ENCODE data around the gene TSEN54.

The TSEN54 gene

DNA sequence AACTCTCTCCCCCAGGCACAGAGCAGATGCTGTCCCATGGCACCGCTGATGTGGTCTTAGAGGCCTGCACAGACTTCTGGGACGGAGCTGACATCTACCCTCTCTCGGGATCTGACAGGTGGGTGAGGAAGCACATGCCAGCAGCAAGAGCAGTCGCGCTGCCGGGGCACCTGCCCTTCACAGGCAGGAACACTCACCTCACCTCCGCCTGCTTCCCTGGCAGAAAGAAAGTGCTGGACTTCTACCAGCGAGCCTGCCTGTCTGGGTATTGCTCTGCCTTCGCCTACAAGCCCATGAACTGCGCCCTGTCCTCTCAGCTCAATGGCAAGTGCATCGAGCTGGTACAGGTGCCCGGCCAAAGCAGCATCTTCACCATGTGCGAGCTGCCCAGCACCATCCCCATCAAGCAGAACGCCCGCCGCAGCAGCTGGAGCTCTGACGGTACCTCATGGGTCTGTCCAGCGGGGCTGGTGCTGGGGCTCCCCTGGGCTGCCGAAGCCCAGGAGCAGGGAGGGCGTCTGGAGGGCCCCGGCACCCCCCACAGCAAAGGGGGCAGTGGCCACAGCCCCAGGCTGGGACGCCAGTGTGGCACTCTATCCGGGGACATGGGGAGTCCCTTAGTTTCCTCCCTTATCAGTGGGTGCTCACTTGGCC lies 22.7 kb upstream of the TSEN54 start:
- TF ChIP-seq, protein P1, sequence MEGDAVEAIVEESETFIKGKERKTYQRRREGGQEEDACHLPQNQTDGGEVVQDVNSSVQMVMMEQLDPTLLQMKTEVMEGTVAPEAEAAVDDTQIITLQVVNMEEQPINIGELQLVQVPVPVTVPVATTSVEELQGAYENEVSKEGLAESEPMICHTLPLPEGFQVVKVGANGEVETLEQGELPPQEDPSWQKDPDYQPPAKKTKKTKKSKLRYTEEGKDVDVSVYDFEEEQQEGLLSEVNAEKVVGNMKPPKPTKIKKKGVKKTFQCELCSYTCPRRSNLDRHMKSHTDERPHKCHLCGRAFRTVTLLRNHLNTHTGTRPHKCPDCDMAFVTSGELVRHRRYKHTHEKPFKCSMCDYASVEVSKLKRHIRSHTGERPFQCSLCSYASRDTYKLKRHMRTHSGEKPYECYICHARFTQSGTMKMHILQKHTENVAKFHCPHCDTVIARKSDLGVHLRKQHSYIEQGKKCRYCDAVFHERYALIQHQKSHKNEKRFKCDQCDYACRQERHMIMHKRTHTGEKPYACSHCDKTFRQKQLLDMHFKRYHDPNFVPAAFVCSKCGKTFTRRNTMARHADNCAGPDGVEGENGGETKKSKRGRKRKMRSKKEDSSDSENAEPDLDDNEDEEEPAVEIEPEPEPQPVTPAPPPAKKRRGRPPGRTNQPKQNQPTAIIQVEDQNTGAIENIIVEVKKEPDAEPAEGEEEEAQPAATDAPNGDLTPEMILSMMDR (IDR thresholded peaks at IDR 0.05; ENCODE audit: insufficient read depth, low read depth, low read length, missing control alignments): no peak
- no peak overlapping the region for H3K4me3 ChIP-seq (ENCODE audit: low read depth, low read length)
- DNase-seq (ENCODE audit: low read depth): no peak

DNA sequence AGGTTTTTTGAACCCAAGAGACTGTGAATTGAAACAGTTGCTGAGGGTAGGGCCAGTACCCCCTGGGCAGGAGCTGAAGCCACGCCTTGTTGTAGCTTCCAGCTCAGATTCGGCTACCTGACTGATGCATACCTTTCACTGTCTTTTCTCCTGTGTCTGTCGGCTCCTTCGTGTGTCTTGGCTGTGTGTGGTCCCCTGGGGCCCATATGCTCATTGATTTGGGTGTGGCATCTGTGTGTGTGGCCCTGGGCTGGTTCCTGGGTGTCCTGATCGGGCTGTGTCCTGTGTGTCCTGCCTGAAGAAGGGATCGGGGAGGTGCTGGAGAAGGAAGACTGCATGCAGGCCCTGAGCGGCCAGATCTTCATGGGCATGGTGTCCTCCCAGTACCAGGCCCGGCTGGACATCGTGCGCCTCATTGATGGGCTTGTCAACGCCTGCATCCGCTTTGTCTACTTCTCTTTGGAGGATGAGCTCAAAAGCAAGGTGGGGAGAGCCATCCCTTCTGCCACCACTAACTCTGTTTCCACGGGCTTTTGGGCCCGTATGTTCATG lies 21.9 kb upstream of the TSEN54 start:
- no peak overlapping the region for H3K4me3 ChIP-seq (ENCODE audit: low read depth, low read length)
- TF ChIP-seq, protein P1 (IDR thresholded peaks at IDR 0.05; ENCODE audit: insufficient read depth, low read depth, low read length, missing control alignments): no peak
- DNase-seq (ENCODE audit: low read depth): no peak

DNA sequence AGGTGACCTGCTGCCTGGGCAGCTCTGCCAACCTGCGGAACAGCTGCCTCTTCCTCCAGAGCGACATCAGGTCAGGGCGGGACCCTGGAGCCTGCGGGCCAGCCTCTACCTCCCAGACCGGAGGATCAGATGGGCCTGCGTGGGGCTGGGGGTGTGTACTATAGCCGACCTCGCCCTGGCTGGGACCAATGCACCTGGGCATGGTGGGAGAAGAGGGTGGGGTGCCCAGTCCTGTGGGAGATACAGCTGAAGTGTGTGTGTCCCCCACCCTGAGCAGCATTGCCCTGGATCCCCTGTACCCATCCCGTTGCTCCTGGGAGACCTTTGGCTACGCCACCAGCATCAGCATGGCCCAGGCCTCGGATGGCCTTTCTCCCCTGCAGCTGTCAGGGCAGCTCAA lies 20.3 kb upstream of the TSEN54 start:
- TF ChIP-seq, protein P1 (IDR thresholded peaks at IDR 0.05; ENCODE audit: insufficient read depth, low read depth, low read length, missing control alignments): no peak
- H3K4me3 ChIP-seq (ENCODE audit: low read depth, low read length): no peak overlapping the region
- no peak for DNase-seq (ENCODE audit: low read depth)

DNA sequence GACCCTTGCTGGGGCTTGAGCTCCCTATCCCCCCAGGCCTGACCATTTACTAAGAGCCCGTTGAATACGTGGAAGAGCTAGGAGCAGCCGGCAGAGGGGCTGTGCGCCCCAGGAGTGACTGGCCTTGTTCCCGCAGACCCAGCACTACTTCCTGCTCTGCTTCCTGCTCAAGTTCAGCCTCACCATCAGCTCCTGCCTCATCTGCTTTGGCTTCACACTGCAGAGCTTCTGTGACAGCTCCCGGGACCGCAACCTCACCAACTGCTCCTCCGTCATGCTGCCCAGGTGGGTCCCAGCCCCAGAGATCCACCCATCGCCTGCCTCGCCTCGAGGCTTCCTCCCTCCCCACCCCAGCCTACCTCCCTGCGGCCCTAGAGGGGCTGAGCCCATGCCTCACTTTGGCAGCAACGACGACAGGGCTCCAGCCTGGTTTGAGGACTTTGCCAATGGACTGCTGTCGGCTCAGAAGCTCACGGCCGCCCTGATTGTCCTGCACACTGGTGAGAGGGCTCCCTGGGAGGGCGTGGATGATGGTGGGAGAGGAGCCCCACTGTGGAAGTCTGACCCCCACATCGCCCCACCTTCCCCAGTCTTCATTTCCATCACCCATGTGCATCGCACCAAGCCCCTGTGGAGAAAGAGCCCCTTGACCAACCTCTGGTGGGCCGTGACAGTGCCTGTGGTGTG lies 18.1 kb upstream of the TSEN54 start:
- TF ChIP-seq, protein P1 (IDR thresholded peaks at IDR 0.05; ENCODE audit: insufficient read depth, low read depth, low read length, missing control alignments): no peak
- H3K4me3 ChIP-seq (ENCODE audit: low read depth, low read length): no peak overlapping the region
- no peak for DNase-seq (ENCODE audit: low read depth)

- DNase-seq (ENCODE audit: low read depth): no peak
- TF ChIP-seq, protein P1 (IDR thresholded peaks at IDR 0.05; ENCODE audit: insufficient read depth, low read depth, low read length, missing control alignments): no peak
- H3K4me3 ChIP-seq (ENCODE audit: low read depth, low read length): no peak overlapping the region
These were observed 17.6 kb upstream of the TSEN54 start for GRCh38 chr17:75498726-75499213.

- no peak for DNase-seq (ENCODE audit: low read depth)
- TF ChIP-seq, protein P1 (IDR thresholded peaks at IDR 0.05; ENCODE audit: insufficient read depth, low read depth, low read length, missing control alignments): no peak
These were observed 16.9 kb upstream of the TSEN54 start for GRCh38 chr17:75499313-75500022.

More at GRCh38 chr17:75499313-75500022, 16.9 kb upstream of the TSEN54 start:
- H3K4me3 ChIP-seq (ENCODE audit: low read depth, low read length): no peak overlapping the region
